ENCODE measurements around the gene B3GALT4. TPM values are rescaled to one million over a fixed set of nuclear protein-coding genes. Genes with fewer than 3 reads are reported as not detected.

Gene B3GALT4
- total and polyA plus RNA-seq, 2 of the 13 experiments (the other 11 are each of a cell fraction or from before 2014, with no cell fraction given), result 0.04 to 0.27 TPM

DNA sequence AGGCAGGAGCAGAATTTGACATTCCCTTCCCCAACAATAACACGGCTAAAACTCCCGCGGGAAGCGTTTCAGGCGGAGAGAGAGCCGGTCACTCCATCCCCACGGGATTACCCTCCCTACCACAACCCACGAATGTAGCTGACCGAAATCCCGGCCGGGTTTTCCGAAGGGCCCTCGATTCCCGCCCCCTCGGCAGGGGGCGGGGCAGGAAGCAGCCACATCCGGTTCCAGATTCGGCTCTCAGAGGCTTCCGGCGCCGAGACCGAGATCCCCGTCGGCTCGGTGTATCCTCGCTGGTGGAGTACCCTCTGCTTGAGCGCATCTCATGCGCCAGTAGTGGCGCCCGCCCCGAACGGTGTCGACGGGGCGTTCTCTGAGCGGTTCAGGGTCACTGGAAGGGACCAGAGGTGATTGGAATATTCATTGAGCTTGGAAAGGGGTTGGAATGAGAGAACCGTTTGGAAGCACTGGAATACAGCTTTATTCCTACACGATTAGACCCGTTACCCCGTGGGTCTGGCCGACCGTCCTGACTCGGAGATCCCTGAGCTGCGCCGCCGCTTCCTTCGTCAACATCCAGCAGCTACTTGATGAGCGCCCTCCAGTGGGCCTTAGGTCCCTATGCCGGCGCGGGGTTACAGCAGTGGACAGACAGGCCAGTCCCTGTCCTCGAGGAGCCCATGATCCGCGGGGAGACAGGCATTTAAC lies 22.5 kb downstream of the B3GALT4 start (continued):
- TF ChIP-seq, protein P1, sequence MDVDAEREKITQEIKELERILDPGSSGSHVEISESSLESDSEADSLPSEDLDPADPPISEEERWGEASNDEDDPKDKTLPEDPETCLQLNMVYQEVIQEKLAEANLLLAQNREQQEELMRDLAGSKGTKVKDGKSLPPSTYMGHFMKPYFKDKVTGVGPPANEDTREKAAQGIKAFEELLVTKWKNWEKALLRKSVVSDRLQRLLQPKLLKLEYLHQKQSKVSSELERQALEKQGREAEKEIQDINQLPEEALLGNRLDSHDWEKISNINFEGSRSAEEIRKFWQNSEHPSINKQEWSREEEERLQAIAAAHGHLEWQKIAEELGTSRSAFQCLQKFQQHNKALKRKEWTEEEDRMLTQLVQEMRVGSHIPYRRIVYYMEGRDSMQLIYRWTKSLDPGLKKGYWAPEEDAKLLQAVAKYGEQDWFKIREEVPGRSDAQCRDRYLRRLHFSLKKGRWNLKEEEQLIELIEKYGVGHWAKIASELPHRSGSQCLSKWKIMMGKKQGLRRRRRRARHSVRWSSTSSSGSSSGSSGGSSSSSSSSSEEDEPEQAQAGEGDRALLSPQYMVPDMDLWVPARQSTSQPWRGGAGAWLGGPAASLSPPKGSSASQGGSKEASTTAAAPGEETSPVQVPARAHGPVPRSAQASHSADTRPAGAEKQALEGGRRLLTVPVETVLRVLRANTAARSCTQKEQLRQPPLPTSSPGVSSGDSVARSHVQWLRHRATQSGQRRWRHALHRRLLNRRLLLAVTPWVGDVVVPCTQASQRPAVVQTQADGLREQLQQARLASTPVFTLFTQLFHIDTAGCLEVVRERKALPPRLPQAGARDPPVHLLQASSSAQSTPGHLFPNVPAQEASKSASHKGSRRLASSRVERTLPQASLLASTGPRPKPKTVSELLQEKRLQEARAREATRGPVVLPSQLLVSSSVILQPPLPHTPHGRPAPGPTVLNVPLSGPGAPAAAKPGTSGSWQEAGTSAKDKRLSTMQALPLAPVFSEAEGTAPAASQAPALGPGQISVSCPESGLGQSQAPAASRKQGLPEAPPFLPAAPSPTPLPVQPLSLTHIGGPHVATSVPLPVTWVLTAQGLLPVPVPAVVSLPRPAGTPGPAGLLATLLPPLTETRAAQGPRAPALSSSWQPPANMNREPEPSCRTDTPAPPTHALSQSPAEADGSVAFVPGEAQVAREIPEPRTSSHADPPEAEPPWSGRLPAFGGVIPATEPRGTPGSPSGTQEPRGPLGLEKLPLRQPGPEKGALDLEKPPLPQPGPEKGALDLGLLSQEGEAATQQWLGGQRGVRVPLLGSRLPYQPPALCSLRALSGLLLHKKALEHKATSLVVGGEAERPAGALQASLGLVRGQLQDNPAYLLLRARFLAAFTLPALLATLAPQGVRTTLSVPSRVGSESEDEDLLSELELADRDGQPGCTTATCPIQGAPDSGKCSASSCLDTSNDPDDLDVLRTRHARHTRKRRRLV (CRISPR knock-in tag; IDR thresholded peaks at IDR 0.05), result peak; percentile 97
- TF ChIP-seq, protein P2, sequence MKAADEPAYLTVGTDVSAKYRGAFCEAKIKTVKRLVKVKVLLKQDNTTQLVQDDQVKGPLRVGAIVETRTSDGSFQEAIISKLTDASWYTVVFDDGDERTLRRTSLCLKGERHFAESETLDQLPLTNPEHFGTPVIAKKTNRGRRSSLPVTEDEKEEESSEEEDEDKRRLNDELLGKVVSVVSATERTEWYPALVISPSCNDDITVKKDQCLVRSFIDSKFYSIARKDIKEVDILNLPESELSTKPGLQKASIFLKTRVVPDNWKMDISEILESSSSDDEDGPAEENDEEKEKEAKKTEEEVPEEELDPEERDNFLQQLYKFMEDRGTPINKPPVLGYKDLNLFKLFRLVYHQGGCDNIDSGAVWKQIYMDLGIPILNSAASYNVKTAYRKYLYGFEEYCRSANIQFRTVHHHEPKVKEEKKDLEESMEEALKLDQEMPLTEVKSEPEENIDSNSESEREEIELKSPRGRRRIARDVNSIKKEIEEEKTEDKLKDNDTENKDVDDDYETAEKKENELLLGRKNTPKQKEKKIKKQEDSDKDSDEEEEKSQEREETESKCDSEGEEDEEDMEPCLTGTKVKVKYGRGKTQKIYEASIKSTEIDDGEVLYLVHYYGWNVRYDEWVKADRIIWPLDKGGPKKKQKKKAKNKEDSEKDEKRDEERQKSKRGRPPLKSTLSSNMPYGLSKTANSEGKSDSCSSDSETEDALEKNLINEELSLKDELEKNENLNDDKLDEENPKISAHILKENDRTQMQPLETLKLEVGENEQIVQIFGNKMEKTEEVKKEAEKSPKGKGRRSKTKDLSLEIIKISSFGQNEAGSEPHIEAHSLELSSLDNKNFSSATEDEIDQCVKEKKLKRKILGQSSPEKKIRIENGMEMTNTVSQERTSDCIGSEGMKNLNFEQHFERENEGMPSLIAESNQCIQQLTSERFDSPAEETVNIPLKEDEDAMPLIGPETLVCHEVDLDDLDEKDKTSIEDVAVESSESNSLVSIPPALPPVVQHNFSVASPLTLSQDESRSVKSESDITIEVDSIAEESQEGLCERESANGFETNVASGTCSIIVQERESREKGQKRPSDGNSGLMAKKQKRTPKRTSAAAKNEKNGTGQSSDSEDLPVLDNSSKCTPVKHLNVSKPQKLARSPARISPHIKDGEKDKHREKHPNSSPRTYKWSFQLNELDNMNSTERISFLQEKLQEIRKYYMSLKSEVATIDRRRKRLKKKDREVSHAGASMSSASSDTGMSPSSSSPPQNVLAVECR (CRISPR knock-in tag; IDR thresholded peaks at IDR 0.05; ENCODE audit: borderline replicate concordance), result peak; percentile 93
- TF ChIP-seq SRSF9 (IDR thresholded peaks at IDR 0.05; ENCODE audit: borderline replicate concordance, insufficient read depth, low read depth, low read length, poor library complexity, severe bottlenecking), result no peak
- no peak for TF ChIP-seq ZNF282 (IDR thresholded peaks at IDR 0.05; ENCODE audit: partially characterized antibody)
- TF ChIP-seq IKZF1 (IDR thresholded peaks at IDR 0.05), result no peak
- TF ChIP-seq SP4 (CRISPR knock-in tag; IDR thresholded peaks at IDR 0.05), result peak; percentile 86; the same call in 1 of the 2 replicates
- no peak; the same call in 1 of the 2 replicates for TF ChIP-seq MBD4 (IDR thresholded peaks at IDR 0.05; ENCODE audit: borderline replicate concordance, low read length)
- TF ChIP-seq ZNF737 (CRISPR knock-in tag; IDR thresholded peaks at IDR 0.05; ENCODE audit: borderline replicate concordance), result peak; percentile 65; the same call in 1 of the 2 replicates
- peak; percentile 90 for TF ChIP-seq SAP130 (CRISPR knock-in tag; IDR thresholded peaks at IDR 0.05; ENCODE audit: low read depth)
- peak; percentile 79 for TF ChIP-seq SRF (IDR thresholded peaks at IDR 0.05; ENCODE audit: low read depth, low read length)
- no peak; the same call in 1 of the 2 replicates for TF ChIP-seq NFATC3 (CRISPR knock-in tag; IDR thresholded peaks at IDR 0.05)
